HCT116 (cell line): ENCODE measurements around the gene PABPC3. TPM values are rescaled to one million over a fixed set of nuclear protein-coding genes. Genes with fewer than 3 reads are reported as not detected.

Experiments
- ATAC-seq: fragments of 200-7000 bp; cut with Tn5 transposase; 2 replicates; pipeline ENCODE4 v1.9.1; 2020; ENCODE audit warnings: mild to moderate bottlenecking, moderate library complexity
- BruUV-seq: library from RNA; stranded (reverse); fragments of 400-500 nt; replicated peaks from 2 replicates; lab custom pipeline; 2021; lab: Mats Ljungman, UMichigan
- CTCF ChIA-PET: fragments of 300-600 bp; sonication (Branson Sonifier 250); formaldehyde crosslinking; loops from one replicate; lab custom pipeline; 2021; ENCODE audit warnings: antibody characterized with exemption; lab: Charles Lee
- POLR2A ChIA-PET: fragments of 300-600, 350-600 bp; sonication (Branson Sonifier 250); formaldehyde crosslinking; loops from one replicate; lab custom pipeline; 2021; ENCODE audit warnings: antibody characterized with exemption; lab: Charles Lee
- RAD21 ChIA-PET, 2 experiments: fragments of 300-600 bp; sonication (Branson Sonifier 250); formaldehyde crosslinking; loops; one replicate each; lab custom pipeline; 2023; ENCODE audit warnings: low total read pairs in 2 of 2; ENCODE audit not compliant: uncharacterized antibody in 2 of 2, unreplicated experiment in 2 of 2, low non-redundant PET in 1 of 2; lab: Charles Lee
- DNase-seq: peaks from one replicate; pipeline ENCODE4 v3.0.0-alpha.2; 2010; ENCODE audit warnings: low read depth, low spot score
- H2AFZ ChIP-seq: fragments of 200-600 bp; shearing (Covaris generic), sonication (generic); 2 replicates; pipeline ENCODE4 v1.6.1; 2017; ENCODE audit warnings: low read depth, mixed run types, mixed read lengths, antibody characterized with exemption, low read length; ENCODE audit not compliant: poor library complexity, severe bottlenecking
- H3K27ac ChIP-seq: 2 replicates; pipeline ENCODE4 v1.5.1; 2012; ENCODE audit warnings: low read depth, low read length
- H3K27me3 ChIP-seq: fragments of 200-600 bp; sonication (generic); 2 replicates; pipeline ENCODE4 v1.6.1; 2016; ENCODE audit warnings: mixed run types, low read length, mixed read lengths; ENCODE audit not compliant: insufficient read depth
- H3K36me3 ChIP-seq, 2 experiments: fragments of 200-500 bp in 1 of 2; fragments of 200-600 bp in 1 of 2; sonication (Bioruptor generic) in 1 of 2; sonication (generic) in 1 of 2; 2 replicates each; pipeline versions ENCODE4 v1.5.1 to v1.6.1; 2014 to 2016; ENCODE audit warnings: low read length in 2 of 2, inconsistent platforms in 1 of 2, mixed read lengths in 1 of 2, mixed run types in 1 of 2; ENCODE audit not compliant: insufficient read depth in 2 of 2, control insufficient read depth in 1 of 2
- H3K4me1 ChIP-seq, 2 experiments: fragments of 200-600 bp in 1 of 2; sonication (generic) in 1 of 2; 2 replicates each; pipeline versions ENCODE4 v1.5.1 to v1.6.1; 2012 to 2017; ENCODE audit warnings: low read length in 2 of 2, inconsistent platforms in 1 of 2, mild to moderate bottlenecking in 1 of 2, mixed read lengths in 1 of 2, mixed run types in 1 of 2, moderate library complexity in 1 of 2; ENCODE audit not compliant: insufficient read depth in 2 of 2, control insufficient read depth in 1 of 2
- H3K4me2 ChIP-seq: fragments of 200-600 bp; sonication (generic); 2 replicates; pipeline ENCODE4 v1.6.1; 2017; ENCODE audit warnings: mixed run types, low read length, mixed read lengths
- H3K4me3 ChIP-seq, 2 experiments: fragments of 200-600 bp in 1 of 2; sonication (generic) in 1 of 2; replicated peaks in 1 of 2; 2 replicates each; pipeline ENCODE4 v1.5.1; 2011 to 2016; ENCODE audit warnings: low read length in 2 of 2, control low read depth in 1 of 2, low read depth in 1 of 2, mild to moderate bottlenecking in 1 of 2, mixed read lengths in 1 of 2, mixed run types in 1 of 2
- H3K79me2 ChIP-seq: fragments of 200-600 bp; sonication (generic); 2 replicates; pipeline ENCODE4 v1.6.1; 2017; ENCODE audit warnings: mild to moderate bottlenecking, mixed run types, low read length, moderate library complexity, mixed read lengths; ENCODE audit not compliant: insufficient read depth
- H3K9ac ChIP-seq: fragments of 200-600 bp; sonication (generic); 2 replicates; pipeline ENCODE4 v1.6.1; 2016; ENCODE audit warnings: low read length, mixed read lengths
- H3K9me2 ChIP-seq: fragments of 200-600 bp; sonication (generic), shearing (Covaris generic); 2 replicates; pipeline ENCODE4 v1.6.1; 2017; ENCODE audit warnings: mixed run types, mild to moderate bottlenecking, moderate library complexity; ENCODE audit not compliant: insufficient read depth
- H3K9me3 ChIP-seq, 2 experiments: fragments of 200-500 bp in 1 of 2; fragments of 200-600 bp in 1 of 2; sonication (Bioruptor generic) in 1 of 2; sonication (generic) in 1 of 2; 2 replicates each; pipeline ENCODE4 v1.6.1; 2014 to 2017; ENCODE audit warnings: low read length in 2 of 2, mixed read lengths in 2 of 2, inconsistent platforms in 1 of 2, low read depth in 1 of 2, mild to moderate bottlenecking in 1 of 2, mixed run types in 1 of 2, moderate library complexity in 1 of 2; ENCODE audit not compliant: control insufficient read depth in 1 of 2, insufficient read depth in 1 of 2
- H4K20me1 ChIP-seq: fragments of 200-600 bp; sonication (generic), shearing (Covaris generic); 2 replicates; pipeline ENCODE4 v1.6.1; 2017; ENCODE audit warnings: mixed run types, mild to moderate bottlenecking, moderate library complexity; ENCODE audit not compliant: insufficient read depth
- ATF3 ChIP-seq: IDR thresholded peaks from 2 replicates; pipeline ENCODE4 v1.6.1; 2012
- CEBPB ChIP-seq: IDR thresholded peaks from 2 replicates; pipeline ENCODE4 v1.6.1; 2012; ENCODE audit warnings: low read depth
- EGR1 ChIP-seq: IDR thresholded peaks from 2 replicates; pipeline ENCODE4 v1.6.1; 2012; ENCODE audit warnings: low read depth
- ELF1 ChIP-seq: IDR thresholded peaks from 2 replicates; pipeline ENCODE4 v1.6.1; 2012; ENCODE audit warnings: low read depth, borderline replicate concordance
- EZH2 ChIP-seq: fragments of 200-600 bp; sonication (generic); IDR thresholded peaks from 2 replicates; pipeline ENCODE4 v1.6.1; 2017; ENCODE audit warnings: antibody characterized with exemption, mixed run types
- EZH2phosphoT487 ChIP-seq: fragments of 200-600 bp; IDR thresholded peaks from 2 replicates; pipeline ENCODE4 v1.6.1; 2018; ENCODE audit warnings: antibody characterized with exemption, borderline replicate concordance
- JUND ChIP-seq: IDR thresholded peaks from 2 replicates; pipeline ENCODE4 v1.6.1; 2012
- POLR2A ChIP-seq: IDR thresholded peaks from 2 replicates; pipeline ENCODE4 v1.7.0; 2011; ENCODE audit warnings: borderline replicate concordance; ENCODE audit not compliant: insufficient read depth, insufficient read length; ENCODE audit errors: extremely low read depth
- RAD21 ChIP-seq: IDR thresholded peaks from 2 replicates; pipeline ENCODE4 v1.6.1; 2012; ENCODE audit warnings: low read depth, mild to moderate bottlenecking
- REST ChIP-seq: IDR thresholded peaks from 2 replicates; pipeline ENCODE4 v1.6.1; 2012; ENCODE audit warnings: low read depth
- SRF ChIP-seq: IDR thresholded peaks from 2 replicates; pipeline ENCODE4 v1.6.1; 2012; ENCODE audit warnings: low read depth
- TCF7L2 ChIP-seq: IDR thresholded peaks from 2 replicates; pipeline ENCODE4 v1.7.0; 2011; ENCODE audit warnings: borderline replicate concordance, inconsistent platforms; ENCODE audit not compliant: insufficient read depth, insufficient read length; ENCODE audit errors: extremely low read depth
- ZFX ChIP-seq: fragments of 450-650 bp; IDR thresholded peaks from 2 replicates; pipeline ENCODE4 v1.6.1; 2017
- intact Hi-C: fragments of 100-400 bp; cut with micrococcal nuclease; formaldehyde crosslinking; loops from 2 replicates; pipeline ENCODE4 v1.10.0; 2022
- total RNA-seq: library from RNA; stranded (reverse); gene quantifications from one replicate; pipeline ENCODE4 v1.2.1, GENCODE V29; 2021; ENCODE audit not compliant: unreplicated experiment

Gene PABPC3
- total RNA-seq, 1 experiment from 2014 or later = 0.59 TPM

- H3K9me2 ChIP-seq = no peaks in the 10 kb centered on the region
- H3K27ac ChIP-seq = no peak overlapping the region
- TF ChIP-seq ZFX (no peak), ELF1 (no peak), EZH2 (no peak), REST (no peak)
- no peak for DNase-seq
- H3K4me3 ChIP-seq = no peak overlapping the region
- H4K20me1 ChIP-seq = no peaks in the 10 kb centered on the region
- no peak for ATAC-seq
- no peak overlapping the region for H3K4me2 ChIP-seq
- POLR2A ChIA-PET = no interaction called here
- RAD21 ChIA-PET = no interaction called here
- H2AFZ ChIP-seq = no peak overlapping the region
- BruUV-seq = no TSS peak
- no peak overlapping the region for H3K9ac ChIP-seq
- CTCF ChIA-PET = interaction anchor here (1.0 to 4.4 kb wide), 3 partner anchors 11 to 116 kb away, joined by 3 to 43 read pairs (median 5); no protein-coding TSS in a partner anchor
- no peaks in the 10 kb centered on the region for H3K79me2 ChIP-seq
- H3K27me3 ChIP-seq = no peaks in the 10 kb centered on the region
- H3K4me1 ChIP-seq = no peaks in the 10 kb centered on the region
- no peaks in the 10 kb centered on the region for H3K9me3 ChIP-seq
- intact Hi-C loops = no loop called here
- H3K36me3 ChIP-seq = no peaks in the 10 kb centered on the region
Observed at GRCh38 chr13:25111585-25111956, 15.6 kb downstream of the PABPC3 start.

- intact Hi-C loops = no loop called here
- Histone ChIP-seq H4K20me1 (no peaks in the 10 kb centered on the region), H3K4me3 (no peak overlapping the region), H3K9me3 (no peaks in the 10 kb centered on the region), H3K9ac (no peak overlapping the region), H3K79me2 (no peaks in the 10 kb centered on the region), H3K4me1 (no peaks in the 10 kb centered on the region), H3K4me2 (no peak overlapping the region), H3K27me3 (no peaks in the 10 kb centered on the region), H3K36me3 (no peaks in the 10 kb centered on the region), H3K27ac (no peak overlapping the region), H2AFZ (no peak overlapping the region), H3K9me2 (no peaks in the 10 kb centered on the region)
- ChIA-PET RAD21 (no interaction called here), POLR2A (interaction anchor here (0.7 kb wide), 1 partner anchor 47 kb away, joined by 3 read pairs; no protein-coding TSS in a partner anchor), CTCF (interaction anchor here (1.0 to 4.4 kb wide), 4 partner anchors 11 to 117 kb away, joined by 3 to 43 read pairs (median 10); no protein-coding TSS in a partner anchor)
- TF ChIP-seq CEBPB (no peak), JUND (no peak), REST (no peak), ZFX (no peak), TCF7L2 (no peak), POLR2A (no peak), EGR1 (no peak), RAD21 (no peak), ATF3 (no peak), SRF (no peak), EZH2phosphoT487 (no peak), EZH2 (no peak)
- no peak for DNase-seq
- no TSS peak for BruUV-seq
- no peak for ATAC-seq
Observed at GRCh38 chr13:25112695-25113255, 16.8 kb downstream of the PABPC3 start.
